ENCODE measurements around the gene MYO3B.

Gene MYO3B

DNA sequence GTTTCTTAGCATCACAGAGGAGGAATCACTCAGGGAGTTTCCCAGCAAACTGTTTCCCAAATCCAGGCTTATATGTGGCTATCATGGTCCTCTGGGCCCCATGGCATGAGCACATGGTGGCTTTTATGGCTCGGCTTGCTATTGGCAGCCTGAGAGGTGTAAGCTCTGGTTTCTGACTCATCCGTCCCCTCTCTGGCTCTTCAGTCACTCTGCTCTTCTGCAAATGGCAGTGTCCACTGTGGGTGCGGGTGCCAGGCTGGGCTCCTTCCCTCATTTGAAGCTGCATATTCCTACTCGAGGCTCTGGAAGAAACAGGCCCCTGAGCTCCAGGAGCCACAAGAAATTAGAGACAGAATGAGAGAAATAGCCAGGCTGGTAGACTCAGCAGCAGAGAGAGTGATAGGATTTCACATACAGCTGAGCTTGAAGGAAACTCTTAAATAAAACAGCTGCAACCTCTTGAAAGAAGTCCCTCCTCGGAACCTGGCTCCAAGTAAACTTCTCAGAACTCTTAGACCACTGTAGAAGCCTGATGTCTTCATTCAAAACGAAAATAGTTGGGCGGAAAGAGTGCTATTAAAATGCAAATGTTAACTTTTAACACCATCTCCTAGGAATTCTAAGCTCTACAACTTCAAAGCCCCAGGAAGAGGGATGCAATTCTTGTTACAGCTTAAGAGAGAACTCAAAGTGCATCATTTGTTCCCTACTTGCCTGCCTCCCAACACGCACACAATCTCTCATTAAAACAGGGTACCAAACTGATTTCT is 324.6 kb downstream of the MYO3B start:
- DNase-seq (ENCODE audit: low read depth) = no peak
- TF ChIP-seq, protein P1, sequence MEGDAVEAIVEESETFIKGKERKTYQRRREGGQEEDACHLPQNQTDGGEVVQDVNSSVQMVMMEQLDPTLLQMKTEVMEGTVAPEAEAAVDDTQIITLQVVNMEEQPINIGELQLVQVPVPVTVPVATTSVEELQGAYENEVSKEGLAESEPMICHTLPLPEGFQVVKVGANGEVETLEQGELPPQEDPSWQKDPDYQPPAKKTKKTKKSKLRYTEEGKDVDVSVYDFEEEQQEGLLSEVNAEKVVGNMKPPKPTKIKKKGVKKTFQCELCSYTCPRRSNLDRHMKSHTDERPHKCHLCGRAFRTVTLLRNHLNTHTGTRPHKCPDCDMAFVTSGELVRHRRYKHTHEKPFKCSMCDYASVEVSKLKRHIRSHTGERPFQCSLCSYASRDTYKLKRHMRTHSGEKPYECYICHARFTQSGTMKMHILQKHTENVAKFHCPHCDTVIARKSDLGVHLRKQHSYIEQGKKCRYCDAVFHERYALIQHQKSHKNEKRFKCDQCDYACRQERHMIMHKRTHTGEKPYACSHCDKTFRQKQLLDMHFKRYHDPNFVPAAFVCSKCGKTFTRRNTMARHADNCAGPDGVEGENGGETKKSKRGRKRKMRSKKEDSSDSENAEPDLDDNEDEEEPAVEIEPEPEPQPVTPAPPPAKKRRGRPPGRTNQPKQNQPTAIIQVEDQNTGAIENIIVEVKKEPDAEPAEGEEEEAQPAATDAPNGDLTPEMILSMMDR (IDR thresholded peaks at IDR 0.05; ENCODE audit: insufficient read depth, low read depth, low read length, missing control alignments) = no peak
- no peak overlapping the region for H3K4me3 ChIP-seq (ENCODE audit: low read length)

DNA sequence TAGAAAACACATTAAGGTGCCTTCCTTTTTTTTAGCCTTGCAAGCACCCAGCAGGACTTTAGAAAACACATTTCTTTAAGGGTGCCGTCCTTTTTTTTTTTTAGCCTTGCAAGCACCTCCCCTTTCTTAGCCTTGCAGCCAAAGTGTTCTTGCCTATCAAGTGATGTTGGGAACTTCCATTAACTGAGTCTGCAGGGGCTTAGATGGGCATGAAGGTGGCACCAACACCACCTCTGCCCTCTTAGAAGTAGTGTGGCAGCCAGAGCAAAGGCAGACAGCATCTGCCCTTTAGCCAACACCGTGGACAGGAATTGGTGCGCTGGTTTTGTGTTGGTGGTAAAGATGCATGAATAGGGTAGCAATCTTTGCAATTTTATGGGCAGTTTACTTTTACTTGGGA is 325.6 kb downstream of the MYO3B start:
- no peak for DNase-seq (ENCODE audit: low read depth)
- H3K4me3 ChIP-seq (ENCODE audit: low read length) = no peak overlapping the region
- TF ChIP-seq, protein P1 (IDR thresholded peaks at IDR 0.05; ENCODE audit: insufficient read depth, low read depth, low read length, missing control alignments) = no peak

DNA sequence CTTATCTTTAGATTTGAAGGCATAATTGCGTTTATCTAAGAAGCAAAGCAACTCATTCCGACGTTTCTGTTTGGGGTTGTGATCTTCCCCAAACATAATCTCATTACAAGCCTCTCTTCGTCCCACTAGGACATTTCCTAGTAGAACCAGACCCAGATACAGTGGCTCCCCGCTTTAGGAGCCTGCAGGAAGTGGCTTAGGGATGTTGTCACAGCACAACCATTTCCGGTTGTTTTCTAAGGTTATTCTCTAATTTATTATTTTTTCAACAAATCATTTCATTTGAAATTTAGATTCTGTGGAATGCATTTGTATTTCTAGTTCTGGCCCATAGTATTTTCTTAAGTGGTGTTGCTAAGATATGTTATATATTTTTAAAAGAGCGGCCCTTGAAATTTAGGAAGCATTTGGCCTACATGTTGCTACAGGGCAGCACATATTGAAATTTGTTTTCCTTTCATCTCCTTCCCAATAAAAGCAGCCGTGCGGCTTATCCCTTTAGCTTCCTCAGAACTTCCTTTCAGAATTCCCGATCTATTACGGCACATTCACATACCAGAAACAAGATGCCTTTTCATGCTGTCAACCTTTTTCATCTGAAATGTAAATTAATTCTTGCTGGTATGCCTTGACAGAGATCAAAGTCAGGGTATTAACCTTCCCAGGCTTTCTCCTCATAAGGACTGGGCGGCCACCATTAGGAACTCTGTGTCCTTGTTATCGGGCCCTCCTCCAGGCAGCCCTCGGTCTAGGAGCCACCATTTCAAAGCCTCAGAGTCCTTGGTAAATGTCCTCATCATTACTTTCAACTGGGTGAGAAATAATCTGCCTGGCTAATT is 326.2 kb downstream of the MYO3B start:
- H3K4me3 ChIP-seq (ENCODE audit: low read length) = no peak overlapping the region
- no peak for DNase-seq (ENCODE audit: low read depth)
- TF ChIP-seq, protein P1 (IDR thresholded peaks at IDR 0.05; ENCODE audit: insufficient read depth, low read depth, low read length, missing control alignments) = no peak

DNA sequence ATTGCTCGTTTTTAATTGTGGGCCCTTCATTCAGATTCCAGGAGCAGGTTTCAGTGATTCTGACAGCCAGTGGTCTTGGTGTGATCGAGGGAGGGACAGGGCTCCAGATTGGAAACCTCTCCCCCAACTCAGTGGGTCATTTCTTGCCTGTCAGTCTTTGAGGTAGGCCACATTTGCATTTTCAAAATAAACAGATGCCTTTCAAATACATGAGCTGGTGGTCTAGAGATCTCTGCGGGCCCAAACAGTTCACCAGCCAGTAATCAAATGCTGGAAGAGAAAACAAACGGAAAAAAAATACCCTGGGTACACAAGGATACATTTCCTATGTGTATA is 326.8 kb downstream of the MYO3B start:
- H3K4me3 ChIP-seq (ENCODE audit: low read length) = no peak overlapping the region
- TF ChIP-seq, protein P1 (IDR thresholded peaks at IDR 0.05; ENCODE audit: insufficient read depth, low read depth, low read length, missing control alignments) = no peak
- no peak for DNase-seq (ENCODE audit: low read depth)

DNA sequence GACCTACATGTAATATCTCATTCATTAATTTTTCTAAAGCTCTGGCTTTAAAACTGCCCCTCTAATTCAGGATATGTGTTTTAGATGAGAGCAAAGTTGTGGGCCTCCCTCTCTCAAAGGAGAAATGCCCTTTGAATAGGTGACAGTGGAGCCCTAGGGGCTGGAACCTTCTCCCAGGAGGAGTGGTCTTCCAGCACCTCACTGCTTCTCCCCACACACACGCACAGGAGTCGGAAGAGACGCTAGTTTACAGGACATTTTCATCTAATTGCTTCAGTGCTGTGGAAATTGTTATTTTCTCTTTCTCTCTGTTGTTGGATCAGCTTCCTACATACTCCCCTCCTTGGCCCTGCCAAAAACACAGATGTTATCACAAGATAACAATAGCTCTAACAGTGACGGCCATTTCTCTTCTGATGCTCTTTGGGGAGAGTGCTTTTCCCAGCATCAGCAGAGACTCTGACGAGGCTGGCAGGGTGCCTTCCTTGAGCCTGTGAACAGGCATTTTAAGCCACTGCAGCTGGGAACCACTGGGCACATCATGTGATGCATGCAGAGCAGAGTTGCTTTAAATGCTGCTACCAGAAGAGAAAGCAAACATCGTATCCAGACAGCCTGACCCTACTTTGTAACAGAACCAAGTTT is 327.8 kb downstream of the MYO3B start:
- no peak overlapping the region for H3K4me3 ChIP-seq (ENCODE audit: low read length)
- TF ChIP-seq, protein P1 (IDR thresholded peaks at IDR 0.05; ENCODE audit: insufficient read depth, low read depth, low read length, missing control alignments) = no peak
- DNase-seq (ENCODE audit: low read depth) = no peak

DNA sequence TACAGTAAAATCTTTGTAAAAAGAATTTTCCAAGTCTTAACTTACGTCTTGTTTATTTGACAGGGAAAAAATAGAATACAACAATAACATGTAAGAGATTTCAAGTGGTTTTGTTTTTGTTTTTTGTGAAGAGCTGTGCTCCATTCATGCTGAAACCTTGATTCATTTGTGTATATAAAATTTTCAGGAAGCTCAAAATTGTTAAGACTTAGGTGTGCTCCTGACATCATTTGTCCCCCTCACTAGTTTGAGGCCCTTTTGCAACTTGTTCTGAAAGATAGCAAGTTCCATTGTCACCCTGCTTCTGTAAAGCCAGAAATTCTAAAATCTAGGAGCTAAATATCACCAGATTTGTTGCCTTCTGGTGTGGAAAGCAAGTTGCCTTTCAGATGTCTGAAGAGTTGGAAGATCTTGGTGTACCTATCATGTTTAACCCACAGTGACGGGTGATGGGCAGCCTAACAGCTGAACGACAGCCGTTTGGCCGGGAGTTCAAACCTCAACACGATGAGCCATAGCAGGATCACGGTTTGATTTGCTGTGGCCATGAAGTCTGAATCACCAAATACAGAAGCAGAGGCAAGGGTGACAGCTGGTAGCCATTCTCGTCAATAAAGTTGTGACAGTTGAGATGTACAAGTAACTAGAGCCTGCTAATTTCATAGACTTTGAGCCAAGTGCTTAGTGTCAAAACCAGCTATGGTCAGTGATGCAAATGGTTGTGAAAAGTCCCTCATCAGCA is 331.7 kb downstream of the MYO3B start:
- no peak overlapping the region for H3K4me3 ChIP-seq (ENCODE audit: low read length)
- DNase-seq (ENCODE audit: low read depth) = no peak
- TF ChIP-seq, protein P1 (IDR thresholded peaks at IDR 0.05; ENCODE audit: insufficient read depth, low read depth, low read length, missing control alignments) = no peak

Measured in epithelial cell of esophagus (primary cell).